PC-9 (cell line): ENCODE results near the gene HDAC8. TPM values are rescaled to one million over a fixed set of nuclear protein-coding genes. Genes with fewer than 3 reads are reported as not detected.

Experiments
- BruUV-seq: library from RNA; stranded (reverse); fragments of 400-500 nt; replicated peaks from 2 replicates; lab custom pipeline; 2021; lab: Mats Ljungman, UMichigan
- CTCF ChIA-PET: fragments of 300-600 bp; sonication (Branson Sonifier 250); formaldehyde crosslinking; loops from one replicate; lab custom pipeline; 2022; ENCODE audit warnings: antibody characterized with exemption; lab: Charles Lee
- POLR2A ChIA-PET: fragments of 300-600 bp; sonication (Branson Sonifier 250); formaldehyde crosslinking; loops from one replicate; lab custom pipeline; 2022; ENCODE audit warnings: antibody characterized with exemption; ENCODE audit not compliant: unreplicated experiment; lab: Charles Lee
- DNase-seq, 2 experiments: peaks; one replicate each; pipeline versions ENCODE4 v3.0.0 to v3.0.0-alpha.2; 2015 to 2022; ENCODE audit warnings: mixed read lengths in 1 of 2
- H2AFZ ChIP-seq: fragments of 200-600 bp; sonication (generic); 2 replicates; pipeline ENCODE4 v1.8.1; 2017; ENCODE audit warnings: antibody characterized with exemption
- H3F3A ChIP-seq: fragments of 200-600 bp; sonication (generic); 2 replicates; pipeline ENCODE4 v1.8.1; 2017; ENCODE audit warnings: antibody characterized with exemption, mild to moderate bottlenecking, low read depth; ENCODE audit not compliant: insufficient read depth
- H3K27ac ChIP-seq: fragments of 200-600 bp; sonication (generic); 2 replicates; pipeline ENCODE4 v1.6.1; 2016; ENCODE audit warnings: mixed run types
- H3K27me3 ChIP-seq: fragments of 200-600 bp; sonication (generic); 2 replicates; pipeline ENCODE4 v1.6.1; 2016; ENCODE audit warnings: low read depth, mixed run types; ENCODE audit not compliant: insufficient read depth
- H3K36me3 ChIP-seq: fragments of 200-600 bp; sonication (generic); 2 replicates; pipeline ENCODE4 v1.6.1; 2016; ENCODE audit warnings: low read depth, mixed run types
- H3K4me1 ChIP-seq: fragments of 200-600 bp; sonication (generic); replicated peaks from 2 replicates; pipeline ENCODE4 v1.6.1; 2016; ENCODE audit warnings: mixed run types; ENCODE audit not compliant: insufficient read depth
- H3K4me2 ChIP-seq: fragments of 200-600 bp; sonication (generic); 2 replicates; pipeline ENCODE4 v1.6.1; 2017; ENCODE audit warnings: mixed run types
- H3K4me3 ChIP-seq: fragments of 200-600 bp; sonication (generic); 2 replicates; pipeline ENCODE4 v1.6.1; 2016; ENCODE audit warnings: mixed run types
- H3K79me2 ChIP-seq: fragments of 200-600 bp; sonication (generic); 2 replicates; pipeline ENCODE4 v1.6.1; 2017; ENCODE audit warnings: low read depth, mixed run types
- H3K9me2 ChIP-seq: fragments of 200-600 bp; sonication (generic); 2 replicates; pipeline ENCODE4 v1.8.1; 2017; ENCODE audit warnings: mild to moderate bottlenecking; ENCODE audit not compliant: insufficient read depth
- H3K9me3 ChIP-seq: fragments of 200-600 bp; sonication (generic); 2 replicates; pipeline ENCODE4 v1.8.1; 2016; ENCODE audit warnings: low read depth; ENCODE audit not compliant: insufficient read depth
- H4K20me1 ChIP-seq: fragments of 200-600 bp; sonication (generic); 2 replicates; pipeline ENCODE4 v1.8.1; 2017; ENCODE audit not compliant: insufficient read depth
- EZH2 ChIP-seq: fragments of 200-600 bp; sonication (generic); IDR thresholded peaks from 2 replicates; pipeline ENCODE4 v1.8.0; 2017; ENCODE audit warnings: antibody characterized with exemption, low read depth
- intact Hi-C: fragments of 100-400 bp; cut with micrococcal nuclease; formaldehyde crosslinking; loops from one replicate; pipeline ENCODE4 v1.10.0; 2022; ENCODE audit not compliant: unreplicated experiment
- total RNA-seq: library from RNA; stranded (reverse); gene quantifications from 2 replicates; pipeline ENCODE4 v1.2.3, GENCODE V29; 2021
- TF ChIP-seq, protein P1 (sequence below): fragments of 200-600 bp; sonication (generic); conservative IDR thresholded peaks from 2 replicates; pipeline ENCODE4 v1.6.1; 2017; ENCODE audit warnings: mixed run types, antibody characterized with exemption, mild to moderate bottlenecking, moderate library complexity

Gene HDAC8
- total RNA-seq, 1 experiment from 2014 or later, result 61.3 TPM

DNA sequence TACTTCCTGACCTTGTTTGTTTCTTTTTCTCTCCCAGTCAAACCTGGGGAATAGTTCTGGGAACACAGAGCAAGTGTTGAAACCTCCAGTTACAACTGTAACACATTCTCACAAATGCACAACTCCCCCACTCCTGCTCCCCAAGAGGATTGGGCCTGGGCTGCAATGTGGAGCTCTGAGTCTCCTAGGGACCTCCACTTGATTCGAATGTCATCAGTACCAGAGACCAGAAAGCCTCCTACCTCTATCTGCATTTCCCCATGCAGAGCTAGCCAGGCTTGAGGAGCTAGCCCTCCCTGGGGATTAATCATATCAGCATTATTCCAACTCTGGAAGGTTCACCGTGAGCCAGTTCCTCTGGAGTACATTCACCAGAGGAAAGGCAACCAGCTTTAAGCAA is 225.3 kb downstream of the HDAC8 start:
- H3K4me2 ChIP-seq, result no peak overlapping the region
- no peaks in the 10 kb centered on the region for H3K79me2 ChIP-seq
- TF ChIP-seq, protein P1, sequence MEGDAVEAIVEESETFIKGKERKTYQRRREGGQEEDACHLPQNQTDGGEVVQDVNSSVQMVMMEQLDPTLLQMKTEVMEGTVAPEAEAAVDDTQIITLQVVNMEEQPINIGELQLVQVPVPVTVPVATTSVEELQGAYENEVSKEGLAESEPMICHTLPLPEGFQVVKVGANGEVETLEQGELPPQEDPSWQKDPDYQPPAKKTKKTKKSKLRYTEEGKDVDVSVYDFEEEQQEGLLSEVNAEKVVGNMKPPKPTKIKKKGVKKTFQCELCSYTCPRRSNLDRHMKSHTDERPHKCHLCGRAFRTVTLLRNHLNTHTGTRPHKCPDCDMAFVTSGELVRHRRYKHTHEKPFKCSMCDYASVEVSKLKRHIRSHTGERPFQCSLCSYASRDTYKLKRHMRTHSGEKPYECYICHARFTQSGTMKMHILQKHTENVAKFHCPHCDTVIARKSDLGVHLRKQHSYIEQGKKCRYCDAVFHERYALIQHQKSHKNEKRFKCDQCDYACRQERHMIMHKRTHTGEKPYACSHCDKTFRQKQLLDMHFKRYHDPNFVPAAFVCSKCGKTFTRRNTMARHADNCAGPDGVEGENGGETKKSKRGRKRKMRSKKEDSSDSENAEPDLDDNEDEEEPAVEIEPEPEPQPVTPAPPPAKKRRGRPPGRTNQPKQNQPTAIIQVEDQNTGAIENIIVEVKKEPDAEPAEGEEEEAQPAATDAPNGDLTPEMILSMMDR, result no peak
- no peak for TF ChIP-seq EZH2
- ChIA-PET CTCF (no interaction called here), POLR2A (no interaction called here)
- H3K9me2 ChIP-seq, result no peaks in the 10 kb centered on the region
- H2AFZ ChIP-seq, result no peak overlapping the region
- H3K27ac ChIP-seq, result no peak overlapping the region
- no TSS peak for BruUV-seq
- H3K36me3 ChIP-seq, result no peaks in the 10 kb centered on the region
- H3K4me3 ChIP-seq, result no peak overlapping the region
- no peaks in the 10 kb centered on the region for H3F3A ChIP-seq
- H3K27me3 ChIP-seq, result no peaks in the 10 kb centered on the region
- no peaks in the 10 kb centered on the region for H4K20me1 ChIP-seq
- H3K4me1 ChIP-seq, result no peaks in the 10 kb centered on the region
- H3K9me3 ChIP-seq, result no peaks in the 10 kb centered on the region
- intact Hi-C loops, result no loop called here
- DNase-seq, result no peak

DNA sequence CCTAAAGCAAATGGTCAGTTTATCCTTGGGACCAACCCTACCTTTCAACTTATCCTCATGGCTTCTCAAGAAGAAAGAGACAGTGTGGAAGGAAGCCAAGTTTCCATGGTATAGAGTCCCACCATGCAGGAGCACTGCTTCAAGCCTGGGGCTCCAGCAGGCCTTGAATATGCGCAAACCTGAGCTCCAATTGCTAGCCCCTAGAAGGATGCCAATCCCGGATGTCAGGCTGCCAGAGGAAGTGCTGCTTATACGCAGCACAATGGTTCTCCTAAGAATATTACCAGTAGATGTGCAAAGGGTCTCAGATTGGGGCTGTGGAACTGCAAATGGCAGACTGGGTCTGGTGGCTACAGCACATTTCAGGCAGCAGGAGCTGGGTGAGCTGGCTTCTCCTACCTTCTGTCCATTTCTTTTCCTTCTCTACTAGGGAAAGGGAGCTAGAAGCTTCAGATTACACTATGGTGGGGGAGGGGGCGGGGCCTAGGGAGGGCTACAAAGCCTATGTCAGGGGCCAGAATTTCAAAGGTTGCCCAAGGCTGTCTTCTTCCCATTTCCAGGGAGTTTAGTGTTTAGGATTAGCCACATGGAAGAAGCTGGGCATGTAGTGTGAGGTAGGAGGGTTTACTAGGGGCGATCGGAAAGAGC is 226.2 kb downstream of the HDAC8 start:
- ChIA-PET CTCF (no interaction called here), POLR2A (no interaction called here)
- Histone ChIP-seq H3K79me2 (no peaks in the 10 kb centered on the region), H3K36me3 (no peaks in the 10 kb centered on the region), H3K27ac (no peak overlapping the region), H3F3A (no peaks in the 10 kb centered on the region), H2AFZ (no peak overlapping the region), H3K4me2 (no peak overlapping the region), H3K9me2 (no peaks in the 10 kb centered on the region), H3K9me3 (no peaks in the 10 kb centered on the region), H3K4me1 (no peaks in the 10 kb centered on the region), H3K4me3 (no peak overlapping the region), H3K27me3 (no peaks in the 10 kb centered on the region), H4K20me1 (no peaks in the 10 kb centered on the region)
- TF ChIP-seq, protein P1, result no peak
- TF ChIP-seq EZH2, result no peak
- no TSS peak for BruUV-seq
- intact Hi-C loops, result no loop called here
- DNase-seq, result no peak

DNA sequence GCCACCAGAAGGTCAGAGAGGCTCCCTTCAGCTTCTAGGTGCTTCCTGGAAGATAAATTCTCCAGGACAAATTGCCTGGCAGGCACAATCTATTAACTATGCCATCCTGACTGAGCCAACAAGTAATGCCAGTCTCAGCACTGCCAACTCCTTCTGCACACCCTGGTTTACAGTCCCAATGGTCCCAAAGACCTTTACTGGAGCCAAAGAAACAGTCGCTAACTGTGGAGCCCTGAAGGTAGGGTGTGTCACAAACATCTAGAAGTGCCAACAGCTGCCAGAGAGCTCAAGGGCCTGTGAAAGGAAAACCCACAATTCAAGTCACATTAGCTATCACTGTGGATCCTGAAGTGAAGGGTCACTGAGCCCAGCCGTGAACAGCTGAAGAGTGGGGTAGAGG is 232.0 kb downstream of the HDAC8 start:
- Histone ChIP-seq H3K27me3 (no peaks in the 10 kb centered on the region), H2AFZ (no peak overlapping the region), H3K79me2 (no peaks in the 10 kb centered on the region), H3K36me3 (no peaks in the 10 kb centered on the region), H3K4me2 (no peak overlapping the region), H3K9me3 (no peaks in the 10 kb centered on the region), H3K9me2 (no peaks in the 10 kb centered on the region), H3K27ac (no peak overlapping the region), H3F3A (no peaks in the 10 kb centered on the region), H3K4me1 (no peaks in the 10 kb centered on the region), H3K4me3 (no peak overlapping the region), H4K20me1 (no peaks in the 10 kb centered on the region)
- no peak for DNase-seq
- TF ChIP-seq, protein P1, result no peak
- TF ChIP-seq EZH2, result no peak
- no TSS peak for BruUV-seq
- CTCF ChIA-PET, result no interaction called here
- intact Hi-C loops, result no loop called here
- POLR2A ChIA-PET, result interaction anchor here (1.0 kb wide), 1 partner anchor 44 kb away, joined by 6 read pairs; no protein-coding TSS in a partner anchor
